GM12873 (cell line): ENCODE results near the gene KRT77.

Experiments
- TF ChIP-seq, protein P1 (sequence below): IDR thresholded peaks from 2 replicates; pipeline ENCODE4 v1.5.1; 2012; ENCODE audit warnings: low read depth, mild to moderate bottlenecking, moderate library complexity, low read length, control low read depth; ENCODE audit not compliant: insufficient read depth; ENCODE audit errors: missing control alignments

The KRT77 gene

GRCh38 chr12:52710730-52711129 lies 7.4 kb upstream of the KRT77 start:
- TF ChIP-seq, protein P1, sequence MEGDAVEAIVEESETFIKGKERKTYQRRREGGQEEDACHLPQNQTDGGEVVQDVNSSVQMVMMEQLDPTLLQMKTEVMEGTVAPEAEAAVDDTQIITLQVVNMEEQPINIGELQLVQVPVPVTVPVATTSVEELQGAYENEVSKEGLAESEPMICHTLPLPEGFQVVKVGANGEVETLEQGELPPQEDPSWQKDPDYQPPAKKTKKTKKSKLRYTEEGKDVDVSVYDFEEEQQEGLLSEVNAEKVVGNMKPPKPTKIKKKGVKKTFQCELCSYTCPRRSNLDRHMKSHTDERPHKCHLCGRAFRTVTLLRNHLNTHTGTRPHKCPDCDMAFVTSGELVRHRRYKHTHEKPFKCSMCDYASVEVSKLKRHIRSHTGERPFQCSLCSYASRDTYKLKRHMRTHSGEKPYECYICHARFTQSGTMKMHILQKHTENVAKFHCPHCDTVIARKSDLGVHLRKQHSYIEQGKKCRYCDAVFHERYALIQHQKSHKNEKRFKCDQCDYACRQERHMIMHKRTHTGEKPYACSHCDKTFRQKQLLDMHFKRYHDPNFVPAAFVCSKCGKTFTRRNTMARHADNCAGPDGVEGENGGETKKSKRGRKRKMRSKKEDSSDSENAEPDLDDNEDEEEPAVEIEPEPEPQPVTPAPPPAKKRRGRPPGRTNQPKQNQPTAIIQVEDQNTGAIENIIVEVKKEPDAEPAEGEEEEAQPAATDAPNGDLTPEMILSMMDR = no peak

DNA sequence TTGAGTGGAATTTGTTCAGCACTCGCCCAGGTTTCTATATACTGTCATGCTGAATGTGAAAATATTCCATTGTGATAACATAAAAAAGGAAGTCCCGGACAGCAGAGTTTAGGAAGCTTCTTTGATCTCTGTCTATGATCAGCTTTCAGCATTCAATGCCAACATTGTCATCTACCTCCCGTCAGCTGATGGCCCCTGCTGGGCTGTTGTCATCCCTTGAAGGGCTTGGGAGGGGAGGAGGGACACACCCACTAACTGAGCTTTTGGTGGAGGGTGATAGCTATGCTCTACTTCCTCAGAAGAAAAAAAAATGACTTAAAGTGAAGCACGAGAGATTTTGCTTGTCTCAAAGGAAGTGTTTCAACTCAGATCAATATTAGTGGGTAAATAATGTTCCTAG lies 4.7 kb upstream of the KRT77 start:
- TF ChIP-seq, protein P1 = no peak

GRCh38 chr12:52704464-52704863 lies 1.1 kb upstream of the KRT77 start:
- TF ChIP-seq, protein P1 = no peak

- TF ChIP-seq, protein P1 = no peak
Measured at GRCh38 chr12:52703878-52704277, 554 bp upstream of the KRT77 start.

GRCh38 chr12:52702338-52702737 lies 986 bp downstream of the KRT77 start:
- TF ChIP-seq, protein P1 = no peak

- TF ChIP-seq, protein P1 = no peak
Measured at GRCh38 chr12:52701281-52701680, 2.0 kb downstream of the KRT77 start.

GRCh38 chr12:52699960-52700359 lies 3.4 kb downstream of the KRT77 start:
- TF ChIP-seq, protein P1 = no peak
